Measurements from ENCODE around the gene GRK5.

The GRK5 gene

GRCh38 chr10:119364645-119365600 lies 157.6 kb downstream of the GRK5 start:
- no peak for DNase-seq (ENCODE audit: low read depth)

- DNase-seq (ENCODE audit: low read depth): no peak
These were observed 158.6 kb downstream of the GRK5 start for GRCh38 chr10:119365773-119366599.

DNA sequence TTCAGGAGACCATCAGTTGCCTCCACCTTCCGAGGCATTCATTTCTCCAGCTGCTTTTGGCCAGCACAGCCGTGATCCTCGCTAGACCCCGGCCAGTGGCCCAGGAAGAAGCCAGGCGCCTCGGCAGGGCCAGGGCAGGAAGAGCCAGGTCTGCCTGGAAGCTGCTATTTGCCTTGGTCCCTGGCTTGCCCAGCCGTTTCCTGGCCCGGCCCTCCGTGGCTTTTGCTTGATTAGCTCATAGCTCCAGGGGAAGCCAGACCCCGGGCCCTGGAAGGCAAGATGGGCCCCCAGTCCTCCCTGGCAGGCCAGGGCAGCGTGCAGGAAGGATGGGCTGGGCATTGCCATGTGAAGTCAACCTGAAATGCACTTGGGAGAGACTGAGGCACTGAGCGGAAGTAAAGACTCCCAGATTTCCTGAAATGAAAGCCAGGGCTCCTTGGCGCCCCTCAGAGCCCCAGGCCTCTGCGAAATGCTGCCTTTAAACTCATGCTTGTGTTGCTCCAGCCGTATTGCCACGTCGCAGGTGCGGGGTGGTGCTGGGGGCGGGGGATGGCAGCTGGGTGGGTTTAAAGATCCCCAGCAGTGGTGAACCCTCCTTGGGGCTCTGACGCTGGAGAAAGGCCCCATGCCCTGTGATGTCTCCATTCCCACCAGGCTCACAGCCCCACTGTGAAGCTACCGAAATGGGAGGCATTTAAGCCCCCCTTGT lies 160.6 kb downstream of the GRK5 start:
- no peak for DNase-seq (ENCODE audit: low read depth)

DNA sequence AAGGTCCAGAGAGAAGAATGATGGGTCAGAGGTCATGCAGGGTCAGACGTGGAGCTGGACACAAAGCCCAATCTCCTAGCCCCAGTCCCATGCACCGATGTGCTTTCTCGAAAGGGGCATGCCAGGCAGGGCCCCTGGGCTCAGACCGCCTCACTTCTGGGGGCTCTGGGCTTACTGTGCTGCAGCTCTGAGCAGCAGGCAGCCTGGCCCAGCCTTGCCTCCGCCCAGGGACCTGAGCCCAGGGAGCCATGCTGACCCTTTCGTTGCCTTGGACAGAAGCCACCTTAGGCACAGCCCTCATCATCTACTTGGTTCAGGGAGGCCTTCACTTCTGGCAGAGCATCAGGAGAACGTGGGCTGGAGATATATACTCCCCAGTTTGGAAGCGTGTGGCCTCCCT lies 161.2 kb downstream of the GRK5 start:
- no peak for DNase-seq (ENCODE audit: low read depth)

DNA sequence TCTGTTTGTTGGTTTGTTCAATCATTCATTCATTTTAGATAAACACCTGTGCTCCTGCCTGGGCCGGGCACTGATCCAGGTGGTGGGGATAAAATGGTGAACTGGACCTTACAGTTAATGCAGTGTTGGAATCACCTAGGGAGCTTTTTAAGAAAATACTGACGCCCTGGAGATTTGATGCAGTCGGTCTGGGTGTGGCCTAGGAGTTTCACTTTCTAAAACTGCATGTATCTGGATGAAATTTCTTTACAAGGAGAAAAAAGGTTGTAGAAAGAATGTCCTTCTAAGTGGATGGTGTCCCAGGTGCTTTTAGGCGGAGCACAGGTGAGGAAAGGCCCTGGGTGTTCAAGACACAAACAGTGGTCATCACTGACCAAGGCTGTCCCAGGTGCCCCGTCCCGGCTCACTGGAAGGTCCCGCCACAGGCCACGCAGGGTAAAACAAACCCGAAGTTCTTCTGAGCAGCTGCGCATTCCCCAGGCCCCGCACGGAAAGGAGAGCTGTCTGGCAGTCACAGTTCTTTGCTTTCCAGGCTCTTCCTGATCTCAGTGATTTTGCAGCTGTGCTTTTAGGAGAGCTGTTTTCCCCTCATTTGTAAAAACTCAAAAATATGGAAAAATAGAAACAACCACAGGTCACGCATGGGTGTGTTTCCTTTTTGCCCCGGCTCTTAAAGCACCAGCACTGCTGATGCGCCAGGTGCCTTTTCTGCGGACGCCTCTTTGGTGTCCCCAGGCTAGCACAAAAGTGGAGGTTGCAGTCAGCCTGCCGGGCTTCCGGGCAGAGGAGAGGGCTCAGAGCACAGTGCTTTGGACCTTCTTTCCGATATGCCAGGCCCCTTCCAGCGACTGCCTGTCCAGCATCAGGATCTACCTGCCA lies 161.9 kb downstream of the GRK5 start:
- DNase-seq (ENCODE audit: low read depth): no peak

- DNase-seq (ENCODE audit: low read depth): no peak
These were observed 162.9 kb downstream of the GRK5 start for GRCh38 chr10:119370111-119370741.

DNA sequence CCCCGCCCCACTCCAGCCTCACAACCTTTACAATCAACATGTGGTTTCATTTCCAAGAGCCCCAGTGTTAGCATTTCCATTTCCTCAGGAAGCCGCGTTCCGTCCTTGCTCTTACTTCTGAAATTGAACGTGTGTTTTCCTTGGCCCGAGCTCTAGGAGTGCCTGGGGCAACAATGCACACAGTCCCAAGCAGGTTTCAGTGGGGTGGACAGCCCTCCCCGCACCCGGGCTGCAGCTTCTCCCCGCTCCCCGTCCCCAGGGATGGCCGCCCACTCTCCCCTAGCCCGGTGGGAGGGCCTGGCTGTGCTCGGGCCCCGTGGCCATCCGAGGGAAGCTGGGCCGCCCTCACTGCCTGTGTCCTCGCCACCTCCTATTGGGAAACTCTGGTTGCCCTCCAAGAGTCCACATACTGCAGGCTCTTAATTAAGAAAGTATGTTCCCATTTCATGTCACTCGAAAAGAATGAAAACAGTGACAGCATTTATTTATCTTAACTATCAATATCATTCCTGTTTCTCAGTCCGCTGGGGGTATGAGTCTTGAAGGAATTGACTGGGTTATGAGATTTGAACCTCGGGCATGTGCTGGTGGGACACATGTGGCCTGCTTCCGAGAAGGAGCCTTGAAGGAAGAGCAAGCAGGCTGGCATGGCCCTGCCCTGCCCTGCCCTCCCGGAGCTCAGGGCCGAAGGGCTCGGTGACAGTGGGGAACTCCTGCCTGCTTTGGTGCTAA lies 163.8 kb downstream of the GRK5 start:
- no peak for DNase-seq (ENCODE audit: low read depth)

DNA sequence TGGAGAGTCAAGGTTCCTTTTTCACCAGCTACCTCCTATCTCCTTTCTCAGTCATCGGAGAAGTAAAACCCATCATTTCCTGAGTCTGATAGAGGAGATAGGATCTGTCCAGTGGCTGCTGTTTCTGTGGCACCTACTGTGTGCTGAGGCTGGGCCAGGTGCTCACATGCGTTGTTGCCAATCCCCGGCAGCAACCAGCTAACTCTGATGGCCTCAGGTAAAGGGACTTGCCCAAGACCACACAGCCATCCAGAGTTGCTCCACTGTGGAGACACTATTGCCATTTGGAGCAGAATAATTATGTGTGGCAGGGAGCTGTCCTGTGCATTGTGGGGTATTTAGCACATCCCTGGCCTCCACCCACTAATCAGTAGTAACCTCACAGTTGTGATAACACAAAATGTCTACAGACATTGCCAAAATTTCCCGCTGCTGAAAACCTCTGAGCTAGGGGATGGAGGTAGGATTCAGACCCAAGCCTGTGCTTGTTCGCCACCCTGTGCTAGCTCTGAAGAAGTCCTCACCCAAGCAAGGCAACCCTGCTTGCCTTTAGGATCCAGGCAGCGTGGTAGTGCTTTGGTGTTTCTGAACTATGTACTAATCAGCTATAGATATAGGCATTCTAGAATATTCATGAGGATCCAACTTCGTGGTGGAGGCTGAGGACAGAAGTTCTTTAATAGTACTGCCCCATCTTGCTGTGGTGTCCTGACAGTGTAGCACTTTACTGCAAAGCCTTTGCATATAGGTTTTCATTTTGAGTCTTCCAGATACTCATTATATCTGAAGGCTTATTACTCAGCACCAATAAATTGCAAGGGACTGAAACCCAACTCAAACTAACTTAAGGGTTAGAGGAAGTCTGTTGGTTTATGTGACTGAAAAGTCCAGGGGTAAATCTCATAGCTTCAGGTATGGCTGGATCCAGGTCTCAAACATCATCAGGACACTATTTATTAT lies 164.6 kb downstream of the GRK5 start:
- no peak for DNase-seq (ENCODE audit: low read depth)

- DNase-seq (ENCODE audit: low read depth): no peak
These were observed 166.1 kb downstream of the GRK5 start for GRCh38 chr10:119373294-119374102.

GRCh38 chr10:119374236-119374635 lies 166.9 kb downstream of the GRK5 start:
- DNase-seq (ENCODE audit: low read depth): no peak

GRCh38 chr10:119375574-119376272 lies 168.4 kb downstream of the GRK5 start:
- no peak for DNase-seq (ENCODE audit: low read depth)

DNA sequence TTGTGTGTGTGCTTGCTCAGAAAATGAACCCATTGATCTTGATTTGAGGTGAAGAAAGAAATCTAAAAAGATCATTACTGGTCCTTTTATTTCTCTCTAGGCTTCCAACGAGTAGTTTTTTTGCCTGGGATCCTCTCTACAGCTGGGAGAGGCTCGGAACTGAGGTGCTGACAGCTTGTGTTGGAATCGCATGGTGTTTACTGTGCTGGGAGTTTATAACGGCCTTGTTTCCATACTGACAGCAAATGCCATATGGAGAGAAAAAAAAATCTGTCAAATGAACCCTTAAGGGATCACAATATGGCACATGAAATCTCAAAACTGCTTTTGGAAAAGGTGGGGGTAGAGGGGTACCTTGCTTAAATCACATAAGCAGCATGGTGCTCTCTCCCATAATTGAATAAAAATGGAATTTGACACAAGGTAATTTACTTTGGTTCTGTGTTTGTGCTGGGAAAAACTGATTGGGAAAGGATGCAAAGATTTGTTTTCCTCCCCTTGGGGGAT lies 170.1 kb downstream of the GRK5 start:
- no peak for DNase-seq (ENCODE audit: low read depth)

DNA sequence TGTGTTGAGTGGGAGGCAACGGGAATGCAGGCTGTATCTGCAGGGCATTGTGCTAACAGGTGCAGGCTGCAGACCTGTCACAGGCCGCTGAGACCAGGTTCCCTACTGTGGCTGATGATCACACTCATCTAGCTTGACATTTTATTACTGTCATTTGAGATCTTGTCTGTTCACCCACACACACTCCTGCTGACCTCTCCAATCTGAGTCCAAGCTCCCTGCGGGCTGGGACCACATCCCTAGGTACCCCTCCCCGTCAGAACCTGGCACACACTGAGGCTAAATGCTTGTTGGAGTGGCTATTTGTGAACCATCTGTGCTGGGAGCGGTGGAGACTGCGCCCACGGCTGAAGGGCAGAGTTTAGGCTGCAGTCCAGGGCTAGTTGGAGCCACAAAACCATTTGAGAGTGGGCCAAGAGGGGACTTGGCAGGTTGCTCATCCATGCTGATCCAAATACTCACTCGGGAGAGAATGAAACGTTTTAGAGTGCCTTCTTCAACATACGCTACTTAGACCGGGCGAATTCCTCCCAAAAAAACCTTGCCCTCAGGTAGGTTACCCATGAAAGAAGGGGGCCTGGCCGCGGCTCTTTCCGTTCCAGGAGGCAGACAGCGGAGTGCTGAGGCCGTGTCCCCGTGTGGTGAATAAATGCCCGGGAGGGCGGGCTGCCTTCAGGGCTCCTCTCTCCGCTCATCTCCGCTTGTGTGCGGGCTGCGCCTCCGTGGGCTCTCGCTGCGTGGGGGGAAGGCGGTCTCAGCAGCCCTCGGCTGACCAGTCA lies 170.8 kb downstream of the GRK5 start:
- DNase-seq (ENCODE audit: low read depth): no peak

DNA sequence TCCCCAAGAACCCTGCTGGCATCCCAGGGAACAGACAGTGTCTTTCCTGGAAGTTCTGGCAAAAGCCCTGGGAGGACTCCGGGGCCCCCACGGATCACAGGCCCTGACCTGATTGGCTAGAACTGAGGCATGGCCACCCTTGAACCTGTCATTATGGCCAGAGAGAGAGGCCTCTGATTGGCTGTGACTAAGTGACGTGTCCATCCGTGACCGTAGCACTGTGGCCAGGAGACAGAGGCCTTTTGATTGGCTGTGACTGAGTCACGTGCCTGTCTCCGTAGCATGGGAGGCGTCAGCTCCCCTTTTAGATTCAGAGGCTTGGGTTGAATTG lies 171.3 kb downstream of the GRK5 start:
- DNase-seq (ENCODE audit: low read depth): no peak

DNA sequence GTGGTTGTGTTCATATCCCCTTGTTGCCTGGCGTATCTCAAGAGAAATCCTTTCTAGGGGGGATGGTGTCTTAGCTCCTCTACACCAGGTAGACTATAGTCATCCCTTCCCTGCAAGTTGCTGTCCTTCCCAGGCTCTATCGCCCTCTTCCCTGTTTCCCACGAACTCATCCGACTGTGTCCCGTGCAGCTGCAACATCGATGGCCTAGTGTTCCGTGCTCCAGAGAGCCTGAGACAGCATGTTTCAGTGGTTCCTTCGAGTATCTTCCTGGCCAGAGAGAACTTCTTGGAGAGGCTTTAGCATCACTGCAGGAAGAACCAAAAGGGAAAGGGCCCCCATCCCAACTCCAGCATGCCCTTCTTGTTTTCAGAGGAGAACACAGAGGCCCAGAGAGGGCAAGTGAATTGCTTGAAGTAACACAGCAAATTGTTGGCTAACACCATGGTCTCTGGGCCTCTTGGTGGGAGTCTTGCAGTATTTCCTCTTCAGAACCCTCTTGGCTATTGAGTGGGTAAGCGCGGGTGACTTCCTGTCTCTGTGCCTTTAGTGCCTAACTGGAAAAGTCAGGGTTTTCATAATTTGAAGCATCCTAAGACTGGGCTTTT lies 172.2 kb downstream of the GRK5 start:
- no peak for DNase-seq (ENCODE audit: low read depth)

DNA sequence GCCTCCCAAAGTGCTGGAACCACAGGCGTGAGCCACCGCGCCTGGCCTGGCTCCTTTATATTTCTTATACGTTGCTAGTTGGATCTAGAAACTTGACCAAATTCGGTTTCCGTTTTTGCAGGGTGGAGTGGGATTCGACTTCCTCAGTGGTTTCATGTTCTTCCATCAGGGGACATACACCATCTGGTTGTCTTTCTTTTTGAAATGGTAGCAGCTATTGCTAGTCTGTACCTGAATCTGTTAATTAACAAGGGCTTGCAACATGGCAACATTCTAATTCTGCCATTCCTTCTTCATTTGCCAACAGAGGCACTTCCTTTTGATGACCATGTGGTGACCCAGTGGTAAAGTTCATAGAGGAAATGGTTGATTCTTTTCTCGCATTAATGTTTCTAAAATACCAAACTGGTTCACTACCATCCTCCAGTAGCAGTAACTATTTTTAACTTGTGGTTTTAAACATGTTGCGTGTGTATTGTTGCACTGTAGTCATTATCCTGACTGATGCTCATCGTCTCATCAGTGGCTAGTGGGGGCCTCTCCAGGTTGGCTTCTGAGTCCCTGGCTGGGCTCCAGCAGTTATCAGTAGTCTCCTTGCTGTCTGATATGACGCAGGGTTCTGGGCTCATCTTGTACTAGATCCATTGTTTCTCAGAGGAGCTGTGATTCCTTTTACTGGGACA lies 175.9 kb downstream of the GRK5 start:
- no peak for DNase-seq (ENCODE audit: low read depth)
